Mesodermal cell (in vitro differentiated cells): ENCODE results near the gene RAMP3.
"Not testable (repeated sequence)": the region's sequence is repeated elsewhere in the genome, so short reads cannot be mapped to it uniquely, and the experiment has no call there.

Source experiments
- H3K27ac ChIP-seq: 2 replicates; pipeline ENCODE4 v1.7.0; 2013; ENCODE audit warnings: mild to moderate bottlenecking, low read depth, low read length, moderate library complexity; ENCODE audit not compliant: severe bottlenecking
- H3K36me3 ChIP-seq: 2 replicates; pipeline ENCODE4 v1.7.1; 2013; ENCODE audit warnings: mild to moderate bottlenecking, low read length, moderate library complexity; ENCODE audit not compliant: control insufficient read depth, insufficient read depth
- H3K4me1 ChIP-seq: one replicate; pipeline ENCODE4 v1.7.1; 2013; ENCODE audit warnings: mild to moderate bottlenecking, low read length; ENCODE audit not compliant: insufficient read depth, control insufficient read depth, poor library complexity, severe bottlenecking
- H3K4me3 ChIP-seq: 2 replicates; pipeline ENCODE4 v1.7.0; 2013; ENCODE audit warnings: low read length, control low read depth, mild to moderate bottlenecking; ENCODE audit not compliant: insufficient read depth, poor library complexity, severe bottlenecking; ENCODE audit errors: extremely low read depth
- H3K9me3 ChIP-seq: 2 replicates; pipeline ENCODE4 v1.7.1; 2013; ENCODE audit warnings: mild to moderate bottlenecking, low read length, moderate library complexity; ENCODE audit not compliant: control insufficient read depth
- WGBS, 2 experiments: methylation state at CpG; one replicate each; pipeline ENCODE4 v1.1.5; 2013; ENCODE audit warnings: missing lambda C conversion rate in 2 of 2; ENCODE audit not compliant: insufficient coverage in 2 of 2; 5-methylcytosine and 5-hydroxymethylcytosine counted together

RAMP3 gene

GRCh38 chr7:45198986-45199385 lies 41.4 kb downstream of the RAMP3 start:
- no peak overlapping the region for H3K4me3 ChIP-seq
- H3K36me3 ChIP-seq: no peaks in the 10 kb centered on the region
- 86% methylated on average over 3 of the region's 3 CpGs for WGBS, 2 experiments
- no peak overlapping the region for H3K27ac ChIP-seq
- no peaks in the 10 kb centered on the region for H3K4me1 ChIP-seq
- H3K9me3 ChIP-seq: no peaks in the 10 kb centered on the region

GRCh38 chr7:45199506-45199905 lies 41.9 kb downstream of the RAMP3 start:
- H3K4me3 ChIP-seq: no peak overlapping the region
- WGBS, 2 experiments: 90 to 96% methylated on average over 4 of the region's 4 CpGs

GRCh38 chr7:45202625-45203024 lies 45.0 kb downstream of the RAMP3 start:
- H3K36me3 ChIP-seq: no peaks in the 10 kb centered on the region
- 71 to 90% methylated on average over 1 to 5 of the region's 6 CpGs for WGBS, 2 experiments
- no peaks in the 10 kb centered on the region for H3K4me1 ChIP-seq
- no peaks in the 10 kb centered on the region for H3K9me3 ChIP-seq
- no peak overlapping the region for H3K27ac ChIP-seq
- H3K4me3 ChIP-seq: no peak overlapping the region

More at GRCh38 chr7:45199506-45199905, 41.9 kb downstream of the RAMP3 start:
- Histone ChIP-seq H3K9me3 (no peaks in the 10 kb centered on the region), H3K36me3 (no peaks in the 10 kb centered on the region), H3K27ac (no peak overlapping the region), H3K4me1 (no peaks in the 10 kb centered on the region)

GRCh38 chr7:45203036-45203435 lies 45.4 kb downstream of the RAMP3 start:
- Histone ChIP-seq H3K27ac (no peak overlapping the region), H3K4me1 (no peaks in the 10 kb centered on the region), H3K36me3 (no peaks in the 10 kb centered on the region), H3K4me3 (no peak overlapping the region), H3K9me3 (no peaks in the 10 kb centered on the region)
- 84 to 86% methylated on average over 5 of the region's 5 CpGs for WGBS, 2 experiments

GRCh38 chr7:45203459-45203858 lies 45.9 kb downstream of the RAMP3 start:
- Histone ChIP-seq H3K9me3 (no peaks in the 10 kb centered on the region), H3K4me1 (no peaks in the 10 kb centered on the region), H3K4me3 (no peak overlapping the region), H3K36me3 (no peaks in the 10 kb centered on the region), H3K27ac (no peak overlapping the region)
- WGBS, 2 experiments: 86 to 93% methylated on average over 4 to 7 of the region's 7 CpGs

- no peak overlapping the region for H3K27ac ChIP-seq
- no peak overlapping the region for H3K4me3 ChIP-seq
- H3K9me3 ChIP-seq: no peaks in the 10 kb centered on the region
- no peaks in the 10 kb centered on the region for H3K4me1 ChIP-seq
- WGBS, 2 experiments: 91 to 100% methylated on average over 1 of the region's 2 CpGs
- H3K36me3 ChIP-seq: no peaks in the 10 kb centered on the region
Observed at GRCh38 chr7:45203936-45204445, 46.4 kb downstream of the RAMP3 start.

- not testable (repeated sequence) for H3K9me3 ChIP-seq, H3K27ac ChIP-seq, H3K4me3 ChIP-seq, H3K4me1 ChIP-seq, H3K36me3 ChIP-seq
- WGBS, 2 experiments: 80 to 87% methylated on average over 4 of the region's 5 CpGs
Observed at GRCh38 chr7:45206266-45206665, 48.7 kb downstream of the RAMP3 start.

GRCh38 chr7:45209909-45210308 lies 52.3 kb downstream of the RAMP3 start:
- not testable (repeated sequence) for H3K36me3 ChIP-seq, H3K9me3 ChIP-seq, H3K27ac ChIP-seq, H3K4me1 ChIP-seq, H3K4me3 ChIP-seq
- WGBS, 2 experiments: no CpG with 5 or more reads among the region's 3 CpGs

GRCh38 chr7:45211066-45211465 lies 53.5 kb downstream of the RAMP3 start:
- 63 to 88% methylated on average over 2 to 3 of the region's 4 CpGs for WGBS, 2 experiments
- Histone ChIP-seq H3K4me1 (no peaks in the 10 kb centered on the region), H3K4me3 (no peak overlapping the region), H3K27ac (no peak overlapping the region), H3K9me3 (no peaks in the 10 kb centered on the region), H3K36me3 (no peaks in the 10 kb centered on the region)

- H3K36me3 ChIP-seq: no peaks in the 10 kb centered on the region
- H3K4me1 ChIP-seq: no peaks in the 10 kb centered on the region
- no peaks in the 10 kb centered on the region for H3K9me3 ChIP-seq
- WGBS, 2 experiments: no CpG with 5 or more reads among the region's 2 CpGs
- no peak overlapping the region for H3K27ac ChIP-seq
- no peak overlapping the region for H3K4me3 ChIP-seq
Observed at GRCh38 chr7:45211958-45212357, 54.4 kb downstream of the RAMP3 start.

GRCh38 chr7:45212606-45213005 lies 55.0 kb downstream of the RAMP3 start:
- H3K27ac ChIP-seq: no peak overlapping the region
- no peaks in the 10 kb centered on the region for H3K36me3 ChIP-seq
- H3K4me3 ChIP-seq: no peak overlapping the region
- no peaks in the 10 kb centered on the region for H3K9me3 ChIP-seq
- WGBS, 2 experiments: 80 to 96% methylated on average over 3 to 5 of the region's 5 CpGs
- H3K4me1 ChIP-seq: no peaks in the 10 kb centered on the region
